Pancreas (tissue), 10 donors: ENCODE data around the gene CSRP1. TPM values are rescaled to one million over a fixed set of nuclear protein-coding genes. Genes with fewer than 3 reads are reported as not detected.

Experiments
- ATAC-seq, 4 donors: fragments of 200-7000 bp; cut with Tn5 transposase; one replicate each; pipeline versions ENCODE4 v1.8.0 to v1.9.1; 2020; ENCODE audit warnings: mild to moderate bottlenecking in 4 of 4, moderate library complexity in 4 of 4
- DNase-seq, 6 donors: peaks; one replicate each; pipeline ENCODE4 v3.0.0-alpha.2; 2020
- FAIRE-seq: peaks from 2 replicates; lab custom pipeline; 2012; peaks lifted over from hg19 to GRCh38; lab: Jason Lieb, UNC
- H3K27ac ChIP-seq, 4 donors: fragments of 200-600 bp; sonication (generic); 1 replicate in 3 of 4; 2 replicates in 1 of 4; pipeline versions ENCODE4 v1.5.0 to v1.8.0; 2020
- H3K27me3 ChIP-seq, 4 donors: fragments of 200-600 bp; one replicate each; pipeline ENCODE4 v1.8.0; 2021
- H3K36me3 ChIP-seq, 3 donors: fragments of 200-600 bp; sonication (generic) in 1 of 3; one replicate each; pipeline versions ENCODE4 v1.5.0 to v1.8.0; 2020 to 2021
- H3K4me1 ChIP-seq, 3 donors: fragments of 200-600 bp; one replicate each; pipeline ENCODE4 v1.8.0; 2021
- H3K4me3 ChIP-seq, 4 donors: fragments of 200-600 bp; sonication (generic) in 2 of 4; one replicate each; pipeline versions ENCODE4 v1.5.0 to v1.8.0; 2020 to 2021
- H3K9me3 ChIP-seq, 4 donors: fragments of 200-600 bp; one replicate each; pipeline ENCODE4 v1.8.0; 2021
- CTCF ChIP-seq, 4 donors: fragments of 200-600 bp; sonication (generic) in 3 of 4; IDR thresholded peaks; one replicate each; pipeline versions ENCODE4 v1.5.0 to v1.8.0; 2021; ENCODE audit warnings: antibody characterized with exemption in 4 of 4
- WGBS, 2 donors: extraction: QIAGEN DNeasy Blood & Tissue Kit; methylation state at CpG; one replicate each; pipeline ENCODE4 v1.1.7; 2013; 5-methylcytosine and 5-hydroxymethylcytosine counted together
- intact Hi-C, 3 donors: fragments of 100-400 bp; cut with DNase I; formaldehyde crosslinking; loops; one replicate each; pipeline versions ENCODE4 v1.11.1 to v1.14.2; 2022
- polyA plus RNA-seq, 2 donors: library from polyadenylated mRNA; stranded (reverse); fragments of 200-250 nt; gene quantifications; one replicate each; pipeline ENCODE4 v1.2.3, GENCODE V29; 2013
- total RNA-seq, 6 donors: library from RNA; stranded (reverse); fragmentation: NEBNext Ultra II Directional in 4 of 6; extraction: Animal tissue kit (Norgen Biotek cat#: 25700) in 4 of 6; gene quantifications; one replicate each; pipeline versions ENCODE4 v1.2.1 to v1.2.4, GENCODE V29; 2021 to 2023
- donor health status: healthy with polysubstance abuse.
- donor health status: DM: no; HTN: no; CAD: no; lungs with moderate emphysema.
- donor health status: DM: no; HTN: no; CAD: no.
- donor health status: control.
- donor health status: control.
- donor health status: Bipolar disorder and iron deficiency.
- donor health status: DM: yes; HTN: yes; CAD: no.
- donor health status: DM: no; HTN: no; CAD: no.
- donor health status: DM: no; HTN: no; CAD: no.
- donor health status: DM: yes; HTN: yes; CAD: no.

Gene CSRP1
- total and polyA plus RNA-seq, 8 donors: 49.6 to 103 (median 72.0) TPM

- Histone ChIP-seq H3K36me3 (no peaks in the 10 kb centered on the region), H3K4me1 (peaks cover 8 to 16% (median 12%) of the 10 kb centered on the region in 3 donors), H3K27ac (no peak overlapping the region), H3K4me3 (no peak overlapping the region), H3K27me3 (no peaks in the 10 kb centered on the region), H3K9me3 (no peaks in the 10 kb centered on the region)
- FAIRE-seq (no peak), ATAC-seq (no peak), DNase-seq (no peak)
- 90 to 94% methylated on average over 6 of the region's 6 CpGs for WGBS, 2 donors
- intact Hi-C loops: loop anchor here in 1 of 3 donors (2.0 kb wide), 1 partner anchor 29 kb away; no protein-coding TSS in a partner anchor
- TF ChIP-seq CTCF (IDR thresholded peaks at IDR 0.05): no peak
These were observed 6.7 kb upstream of the CSRP1 start for GRCh38 chr1:201513498-201514243.

GRCh38 chr1:201511941-201512539, 5.1 kb upstream of the CSRP1 start:
- Histone ChIP-seq H3K36me3 (no peaks in the 10 kb centered on the region), H3K4me3 (no peak overlapping the region), H3K9me3 (no peaks in the 10 kb centered on the region), H3K4me1 (peaks cover 12 to 22% (median 16%) of the 10 kb centered on the region in 3 donors), H3K27me3 (no peaks in the 10 kb centered on the region), H3K27ac (peak overlapping the region; percentile 13 to 75 (median 42))
- DNase-seq (peak in 2 of 6 donors; percentile 37 to 44), ATAC-seq (peak; percentile 59 to 73 (median 68)), FAIRE-seq (no peak)
- 16 to 19% methylated on average over 6 of the region's 6 CpGs for WGBS, 2 donors
- TF ChIP-seq CTCF (IDR thresholded peaks at IDR 0.05): no peak
- intact Hi-C loops: no loop called here

- no peak for DNase-seq
- 76 to 82% methylated on average over 6 of the region's 6 CpGs for WGBS, 2 donors
- peak overlapping the region; percentile 13 to 75 (median 42) for H3K27ac ChIP-seq
- no peaks in the 10 kb centered on the region for H3K27me3 ChIP-seq
- H3K4me3 ChIP-seq: no peak overlapping the region
- intact Hi-C loops: no loop called here
- no peak for FAIRE-seq
- no peaks in the 10 kb centered on the region for H3K36me3 ChIP-seq
- H3K4me1 ChIP-seq: peaks cover 12 to 22% (median 16%) of the 10 kb centered on the region in 3 donors
- no peaks in the 10 kb centered on the region for H3K9me3 ChIP-seq
- ATAC-seq: no peak
- TF ChIP-seq CTCF (IDR thresholded peaks at IDR 0.05): no peak
These were observed 4.5 kb upstream of the CSRP1 start for GRCh38 chr1:201511396-201511940.

- WGBS, 2 donors: 96 to 98% methylated on average over 1 of the region's 1 CpG
These were observed 3.8 kb upstream of the CSRP1 start for GRCh38 chr1:201510734-201511133.

More at GRCh38 chr1:201510734-201511133, 3.8 kb upstream of the CSRP1 start:
- DNase-seq: no peak
- no peak overlapping the region for H3K27ac ChIP-seq
- peaks cover 17 to 28% (median 20%) of the 10 kb centered on the region in 3 donors for H3K4me1 ChIP-seq
- H3K27me3 ChIP-seq: no peaks in the 10 kb centered on the region
- H3K9me3 ChIP-seq: no peaks in the 10 kb centered on the region
- ATAC-seq: no peak
- H3K36me3 ChIP-seq: no peaks in the 10 kb centered on the region
- FAIRE-seq: no peak
- no peak overlapping the region for H3K4me3 ChIP-seq
- intact Hi-C loops: no loop called here
- no peak for TF ChIP-seq CTCF (IDR thresholded peaks at IDR 0.05)
